Liver (tissue), 9 donors: ENCODE measurements around the gene ASPG. TPM values are rescaled to one million over a fixed set of nuclear protein-coding genes. Genes with fewer than 3 reads are reported as not detected.

Experiments
- DNase-seq: peaks from one replicate; pipeline ENCODE4 v3.0.0-alpha.2; 2017; ENCODE audit warnings: low spot score
- H3K27ac ChIP-seq, 2 donors: one replicate each; pipeline ENCODE4 v1.7.0; 2013; ENCODE audit warnings: inconsistent platforms in 2 of 2, low read length in 2 of 2, control low read depth in 1 of 2, low read depth in 1 of 2, mild to moderate bottlenecking in 1 of 2
- H3K27me3 ChIP-seq, 4 donors: one replicate each; pipeline versions ENCODE4 v1.6.1 to v1.7.0; 2013; ENCODE audit warnings: low read length in 3 of 4, inconsistent platforms in 1 of 4, mild to moderate bottlenecking in 1 of 4, moderate library complexity in 1 of 4; ENCODE audit not compliant: control insufficient read depth in 4 of 4, insufficient read depth in 4 of 4
- H3K36me3 ChIP-seq, 4 donors: one replicate each; pipeline versions ENCODE4 v1.6.1 to v1.7.0; 2013; ENCODE audit warnings: low read length in 3 of 4, mild to moderate bottlenecking in 3 of 4, low read depth in 1 of 4, moderate library complexity in 1 of 4; ENCODE audit not compliant: control insufficient read depth in 4 of 4, insufficient read depth in 3 of 4
- H3K4me1 ChIP-seq, 4 donors: one replicate each; pipeline versions ENCODE4 v1.6.1 to v1.7.0; 2013; ENCODE audit warnings: low read length in 3 of 4, mild to moderate bottlenecking in 3 of 4, moderate library complexity in 1 of 4; ENCODE audit not compliant: control insufficient read depth in 4 of 4, insufficient read depth in 4 of 4
- H3K4me3 ChIP-seq, 3 donors: one replicate each; pipeline versions ENCODE4 v1.6.1 to v1.7.0; 2013; ENCODE audit warnings: low read length in 3 of 3, control low read depth in 1 of 3, low read depth in 1 of 3, mild to moderate bottlenecking in 1 of 3
- H3K9ac ChIP-seq, 2 donors: one replicate each; pipeline ENCODE4 v1.7.0; 2013; ENCODE audit warnings: low read length in 2 of 2, mild to moderate bottlenecking in 2 of 2, moderate library complexity in 2 of 2, control low read depth in 1 of 2, low read depth in 1 of 2
- H3K9me3 ChIP-seq, 4 donors: one replicate each; pipeline versions ENCODE4 v1.6.1 to v1.7.0; 2013; ENCODE audit warnings: low read length in 3 of 4; ENCODE audit not compliant: control insufficient read depth in 4 of 4
- EGR1 ChIP-seq, 2 donors: IDR thresholded peaks; 2 replicates each; pipeline ENCODE4 v1.6.1; 2016 to 2018; ENCODE audit warnings: antibody characterized with exemption in 2 of 2, low read depth in 2 of 2
- FOXA1 ChIP-seq: IDR thresholded peaks from 2 replicates; pipeline ENCODE4 v1.6.1; 2016; ENCODE audit warnings: antibody characterized with exemption
- FOXA2 ChIP-seq: IDR thresholded peaks from 2 replicates; pipeline ENCODE4 v1.6.1; 2016; ENCODE audit warnings: antibody characterized with exemption
- GABPA ChIP-seq, 2 donors: IDR thresholded peaks in 1 of 2; conservative IDR thresholded peaks in 1 of 2; 2 replicates each; pipeline ENCODE4 v1.6.1; 2016; ENCODE audit warnings: antibody characterized with exemption in 2 of 2, mild to moderate bottlenecking in 1 of 2, moderate library complexity in 1 of 2
- HNF4A ChIP-seq, 2 donors: conservative IDR thresholded peaks; 2 replicates each; pipeline ENCODE4 v1.6.1; 2016; ENCODE audit warnings: antibody characterized with exemption in 2 of 2, mild to moderate bottlenecking in 2 of 2
- JUND ChIP-seq, 2 donors: IDR thresholded peaks; 2 replicates each; pipeline ENCODE4 v1.6.1; 2016; ENCODE audit warnings: antibody characterized with exemption in 2 of 2
- NR2F2 ChIP-seq: IDR thresholded peaks from 2 replicates; pipeline ENCODE4 v1.6.1; 2016; ENCODE audit warnings: antibody characterized with exemption
- RAD21 ChIP-seq, 2 donors: IDR thresholded peaks; 2 replicates each; pipeline ENCODE4 v1.6.1; 2016; ENCODE audit warnings: antibody characterized with exemption in 2 of 2, mild to moderate bottlenecking in 2 of 2
- RXRA ChIP-seq, 2 donors: IDR thresholded peaks; 2 replicates each; pipeline ENCODE4 v1.6.1; 2017 to 2018; ENCODE audit warnings: antibody characterized with exemption in 2 of 2, mild to moderate bottlenecking in 1 of 2
- SP1 ChIP-seq: IDR thresholded peaks from 2 replicates; pipeline ENCODE4 v1.6.1; 2018; ENCODE audit warnings: antibody characterized with exemption, mild to moderate bottlenecking
- TAF1 ChIP-seq: conservative IDR thresholded peaks from 2 replicates; pipeline ENCODE4 v1.6.1; 2016; ENCODE audit warnings: antibody characterized with exemption, mild to moderate bottlenecking
- WGBS: extraction: QIAGEN DNeasy Blood & Tissue Kit; methylation state at CpG from one replicate; pipeline ENCODE4 v1.1.7; 2013; 5-methylcytosine and 5-hydroxymethylcytosine counted together
- polyA plus RNA-seq, 2 donors: library from polyadenylated mRNA; stranded (reverse) in 1 of 2; unstranded in 1 of 2; fragments of 200-250 nt in 1 of 2; fragments of >200 nt in 1 of 2; fragmentation: Nextera tagmentation in 1 of 2; extraction: Ambion mirVana in 1 of 2; gene quantifications; one replicate each; pipeline versions ENCODE4 v1.2.1 to v1.2.3, GENCODE V29; 2013 to 2015
- total RNA-seq, 2 donors: library from RNA; depleted of rRNA; stranded (reverse); fragments of >200 nt; gene quantifications; one replicate each; pipeline ENCODE4 v1.2.3, GENCODE V29; 2014
- TF ChIP-seq, protein P1 (sequence below): IDR thresholded peaks from 2 replicates; pipeline ENCODE4 v1.6.1; 2016; ENCODE audit warnings: antibody characterized with exemption
- TF ChIP-seq, protein P2 (sequence below): fragments of 150-350 bp; IDR thresholded peaks from 2 replicates; pipeline ENCODE4 v1.5.1; 2017; ENCODE audit warnings: improper control_type of control experiment, low read depth, low read length; ENCODE audit not compliant: missing input control
- donor health status: healthy.
- donor health status: healthy.
- donor health status: healthy.
- donor health status: healthy.
- donor health status: healthy.

ASPG gene
- total and polyA plus RNA-seq, 4 donors: 42.4 to 158 (median 110) TPM

DNA sequence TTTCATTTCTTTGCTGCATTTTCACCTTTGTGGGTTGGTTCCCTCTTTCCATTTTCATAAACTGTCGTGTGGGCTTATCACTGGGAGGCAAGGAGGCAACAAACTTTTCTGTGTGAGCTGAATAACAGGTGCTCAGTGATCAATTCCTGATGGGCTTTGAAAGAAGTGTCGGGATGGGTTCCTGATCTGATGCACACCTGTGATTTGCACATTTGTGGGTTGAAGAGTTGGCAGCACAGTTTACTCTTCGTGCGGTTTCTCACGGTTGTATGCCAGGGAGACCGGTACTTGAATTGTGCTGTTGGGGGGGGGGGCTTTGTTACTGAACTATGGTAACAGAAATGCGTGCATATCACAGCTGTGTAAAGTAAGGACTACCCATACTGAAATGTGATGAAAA, 16.0 kb upstream of the ASPG start:
- no peak overlapping the region for H3K27ac ChIP-seq
- no peaks in the 10 kb centered on the region for H3K4me1 ChIP-seq
- no peak overlapping the region for H3K9ac ChIP-seq
- H3K27me3 ChIP-seq: no peaks in the 10 kb centered on the region
- peaks cover 2 to 5% (median 3%) of the 10 kb centered on the region in 4 donors for H3K9me3 ChIP-seq
- no peak overlapping the region for H3K4me3 ChIP-seq
- WGBS: 84% methylated on average over 7 of the region's 7 CpGs
- no peaks in the 10 kb centered on the region for H3K36me3 ChIP-seq
- TF ChIP-seq FOXA2 (no peak), TAF1 (no peak)
- TF ChIP-seq, protein P1, sequence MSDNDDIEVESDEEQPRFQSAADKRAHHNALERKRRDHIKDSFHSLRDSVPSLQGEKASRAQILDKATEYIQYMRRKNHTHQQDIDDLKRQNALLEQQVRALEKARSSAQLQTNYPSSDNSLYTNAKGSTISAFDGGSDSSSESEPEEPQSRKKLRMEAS: no peak
- no peak for DNase-seq

DNA sequence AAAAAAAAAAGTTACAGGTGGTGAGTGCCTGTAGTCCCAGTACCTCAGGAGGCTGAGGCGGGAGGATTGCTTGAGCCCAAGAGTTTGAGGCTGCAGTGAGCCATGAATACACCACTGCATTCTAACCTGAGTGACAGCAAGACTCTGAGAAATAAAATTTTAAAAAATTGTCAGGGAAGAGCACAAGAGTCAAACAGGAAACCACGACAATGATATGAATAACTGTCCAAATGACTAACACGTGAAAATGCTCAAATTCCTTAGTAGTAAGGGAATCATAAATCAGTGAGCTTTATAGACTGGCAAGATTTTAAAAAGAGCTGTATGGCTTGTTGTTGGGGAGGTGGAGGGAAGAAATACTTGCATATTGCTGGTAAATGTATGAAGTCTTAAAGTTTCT, 12.9 kb upstream of the ASPG start:
- WGBS: 81% methylated on average over 3 of the region's 3 CpGs
- Histone ChIP-seq H3K4me1 (no peaks in the 10 kb centered on the region), H3K27me3 (no peaks in the 10 kb centered on the region), H3K36me3 (no peaks in the 10 kb centered on the region), H3K4me3 (no peak overlapping the region), H3K9ac (no peak overlapping the region), H3K9me3 (peaks cover 0 to 5% (median 2%) of the 10 kb centered on the region in 4 donors), H3K27ac (no peak overlapping the region)
- TF ChIP-seq FOXA2: no peak
- DNase-seq: no peak

DNA sequence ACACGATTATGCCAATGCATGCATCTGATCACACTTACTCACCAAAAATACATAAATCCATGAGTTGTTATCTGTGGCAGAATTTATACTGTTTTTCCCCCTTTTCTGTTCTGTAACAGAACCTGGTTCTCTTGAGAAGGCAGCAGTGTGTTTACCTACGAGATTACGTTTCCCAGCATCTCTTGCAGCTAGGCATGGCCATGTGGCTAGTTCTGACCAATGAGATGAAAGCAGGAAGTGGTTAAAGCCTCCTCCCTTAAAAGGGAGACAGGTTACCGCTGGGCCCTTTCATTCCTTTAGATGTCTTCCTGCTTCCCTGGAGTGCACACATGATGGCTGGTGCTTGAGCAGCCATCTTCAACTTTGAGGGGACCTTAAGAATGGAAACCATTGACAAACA, 11.7 kb upstream of the ASPG start:
- TF ChIP-seq TAF1 (no peak), FOXA1 (no peak)
- TF ChIP-seq, protein P2, sequence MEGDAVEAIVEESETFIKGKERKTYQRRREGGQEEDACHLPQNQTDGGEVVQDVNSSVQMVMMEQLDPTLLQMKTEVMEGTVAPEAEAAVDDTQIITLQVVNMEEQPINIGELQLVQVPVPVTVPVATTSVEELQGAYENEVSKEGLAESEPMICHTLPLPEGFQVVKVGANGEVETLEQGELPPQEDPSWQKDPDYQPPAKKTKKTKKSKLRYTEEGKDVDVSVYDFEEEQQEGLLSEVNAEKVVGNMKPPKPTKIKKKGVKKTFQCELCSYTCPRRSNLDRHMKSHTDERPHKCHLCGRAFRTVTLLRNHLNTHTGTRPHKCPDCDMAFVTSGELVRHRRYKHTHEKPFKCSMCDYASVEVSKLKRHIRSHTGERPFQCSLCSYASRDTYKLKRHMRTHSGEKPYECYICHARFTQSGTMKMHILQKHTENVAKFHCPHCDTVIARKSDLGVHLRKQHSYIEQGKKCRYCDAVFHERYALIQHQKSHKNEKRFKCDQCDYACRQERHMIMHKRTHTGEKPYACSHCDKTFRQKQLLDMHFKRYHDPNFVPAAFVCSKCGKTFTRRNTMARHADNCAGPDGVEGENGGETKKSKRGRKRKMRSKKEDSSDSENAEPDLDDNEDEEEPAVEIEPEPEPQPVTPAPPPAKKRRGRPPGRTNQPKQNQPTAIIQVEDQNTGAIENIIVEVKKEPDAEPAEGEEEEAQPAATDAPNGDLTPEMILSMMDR: no peak
- H3K9ac ChIP-seq: no peak overlapping the region
- peaks cover 0 to 5% (median 2%) of the 10 kb centered on the region in 4 donors for H3K9me3 ChIP-seq
- no peak overlapping the region for H3K4me3 ChIP-seq
- H3K27me3 ChIP-seq: no peaks in the 10 kb centered on the region
- H3K4me1 ChIP-seq: no peaks in the 10 kb centered on the region
- 67% methylated on average over 4 of the region's 4 CpGs for whole genome bisulfite sequencing
- H3K36me3 ChIP-seq: no peaks in the 10 kb centered on the region
- no peak for DNase-seq
- H3K27ac ChIP-seq: no peak overlapping the region

DNA sequence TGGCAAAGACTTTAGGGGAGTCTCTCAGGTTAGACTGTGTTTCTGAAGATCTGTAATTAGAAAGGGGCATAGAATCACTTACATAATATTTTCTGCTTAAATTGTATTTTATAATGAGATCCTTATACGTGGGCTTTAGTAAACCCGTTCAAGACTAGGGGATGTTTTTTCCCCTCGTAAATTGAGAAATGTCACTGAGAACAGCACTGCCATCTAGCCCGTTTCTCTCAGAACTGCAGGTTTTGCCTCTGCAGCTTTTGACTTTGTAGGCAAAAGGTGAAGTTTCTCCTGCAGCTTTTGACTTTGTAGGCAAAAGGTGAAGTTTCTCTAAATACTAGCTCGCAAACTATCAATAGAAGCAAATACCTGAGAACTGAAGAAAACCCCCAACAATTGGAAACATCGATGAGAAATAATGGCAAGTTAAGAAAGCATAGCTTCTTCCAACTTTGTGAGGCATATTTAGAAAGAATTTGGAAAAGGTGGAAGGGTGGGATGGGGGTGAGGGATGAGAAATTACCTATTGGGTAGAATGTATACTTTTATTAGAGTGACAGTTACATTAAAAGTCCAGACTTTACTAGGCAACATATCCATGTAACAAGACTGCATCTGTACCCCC, 9.9 kb upstream of the ASPG start:
- WGBS: 19% methylated on average over 6 of the region's 6 CpGs
- Histone ChIP-seq H3K9me3 (peaks cover 0 to 5% (median 2%) of the 10 kb centered on the region in 4 donors), H3K4me3 (no peak overlapping the region), H3K36me3 (no peaks in the 10 kb centered on the region), H3K4me1 (no peaks in the 10 kb centered on the region), H3K27ac (no peak overlapping the region), H3K9ac (no peak overlapping the region), H3K27me3 (no peaks in the 10 kb centered on the region)
- no peak for DNase-seq
- TF ChIP-seq HNF4A (conservative IDR thresholded peaks at IDR 0.05) (no peak), RAD21 (IDR thresholded peaks at IDR 0.05) (peak; percentile 42 to 65), NR2F2 (no peak), SP1 (no peak), GABPA (IDR thresholded peaks at IDR 0.05 in 1 of 2, conservative IDR thresholded peaks at IDR 0.05 in 1 of 2) (no peak), RXRA (IDR thresholded peaks at IDR 0.05) (peak in 1 of 2 donors; percentile 15), JUND (IDR thresholded peaks at IDR 0.05) (no peak), EGR1 (IDR thresholded peaks at IDR 0.05; ENCODE audit: low read depth in 2 of 2) (no peak), TAF1 (no peak)
- TF ChIP-seq, protein P2: peak; percentile 33
- TF ChIP-seq, protein P1: no peak
